Loucy (cell line): Measurements from ENCODE around the gene RFPL2.
"Not testable (repeated sequence)": the region's sequence is repeated elsewhere in the genome, so short reads cannot be mapped to it uniquely, and the experiment has no call there.

Experiments used
- EZH2phosphoT487 ChIP-seq: fragments of 200-600 bp; IDR thresholded peaks from 2 replicates; pipeline ENCODE4 v1.6.1; 2018; ENCODE audit warnings: antibody characterized with exemption, mild to moderate bottlenecking, moderate library complexity, borderline replicate concordance
- TF ChIP-seq, protein P1 (sequence below): fragments of 200-600 bp; sonication (generic); conservative IDR thresholded peaks from 2 replicates; pipeline ENCODE4 v1.5.1; 2014; ENCODE audit warnings: mild to moderate bottlenecking, antibody characterized with exemption, low read length

DNA sequence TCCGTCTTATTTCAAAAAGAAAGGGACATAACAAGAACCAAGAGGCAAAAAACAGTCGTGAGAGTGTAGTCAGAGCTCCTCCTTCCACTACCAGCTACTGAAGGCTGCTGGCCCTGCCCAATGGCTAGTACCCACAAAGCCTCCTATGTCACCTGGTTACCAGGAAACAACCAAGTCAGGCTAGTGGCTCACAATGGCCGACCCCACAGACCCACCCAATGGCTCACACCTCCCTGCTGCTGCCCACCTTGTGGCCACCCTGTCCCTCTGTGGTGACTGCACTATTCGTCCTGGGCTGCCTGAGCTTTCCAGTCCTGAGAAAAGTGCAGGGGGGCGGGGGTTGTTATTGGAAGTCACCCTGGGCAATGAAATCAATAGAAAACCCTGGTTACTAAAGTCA is 47.2 kb downstream of the RFPL2 start:
- TF ChIP-seq, protein P1, sequence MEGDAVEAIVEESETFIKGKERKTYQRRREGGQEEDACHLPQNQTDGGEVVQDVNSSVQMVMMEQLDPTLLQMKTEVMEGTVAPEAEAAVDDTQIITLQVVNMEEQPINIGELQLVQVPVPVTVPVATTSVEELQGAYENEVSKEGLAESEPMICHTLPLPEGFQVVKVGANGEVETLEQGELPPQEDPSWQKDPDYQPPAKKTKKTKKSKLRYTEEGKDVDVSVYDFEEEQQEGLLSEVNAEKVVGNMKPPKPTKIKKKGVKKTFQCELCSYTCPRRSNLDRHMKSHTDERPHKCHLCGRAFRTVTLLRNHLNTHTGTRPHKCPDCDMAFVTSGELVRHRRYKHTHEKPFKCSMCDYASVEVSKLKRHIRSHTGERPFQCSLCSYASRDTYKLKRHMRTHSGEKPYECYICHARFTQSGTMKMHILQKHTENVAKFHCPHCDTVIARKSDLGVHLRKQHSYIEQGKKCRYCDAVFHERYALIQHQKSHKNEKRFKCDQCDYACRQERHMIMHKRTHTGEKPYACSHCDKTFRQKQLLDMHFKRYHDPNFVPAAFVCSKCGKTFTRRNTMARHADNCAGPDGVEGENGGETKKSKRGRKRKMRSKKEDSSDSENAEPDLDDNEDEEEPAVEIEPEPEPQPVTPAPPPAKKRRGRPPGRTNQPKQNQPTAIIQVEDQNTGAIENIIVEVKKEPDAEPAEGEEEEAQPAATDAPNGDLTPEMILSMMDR: not testable (repeated sequence)
- TF ChIP-seq EZH2phosphoT487: not testable (repeated sequence)
